ENCODE data around the gene CCDC93. TPM values are rescaled to one million over a fixed set of nuclear protein-coding genes. Genes with fewer than 3 reads are reported as not detected.

The CCDC93 gene
- total RNA-seq, 1 experiment from 2014 or later = 18.7 TPM

DNA sequence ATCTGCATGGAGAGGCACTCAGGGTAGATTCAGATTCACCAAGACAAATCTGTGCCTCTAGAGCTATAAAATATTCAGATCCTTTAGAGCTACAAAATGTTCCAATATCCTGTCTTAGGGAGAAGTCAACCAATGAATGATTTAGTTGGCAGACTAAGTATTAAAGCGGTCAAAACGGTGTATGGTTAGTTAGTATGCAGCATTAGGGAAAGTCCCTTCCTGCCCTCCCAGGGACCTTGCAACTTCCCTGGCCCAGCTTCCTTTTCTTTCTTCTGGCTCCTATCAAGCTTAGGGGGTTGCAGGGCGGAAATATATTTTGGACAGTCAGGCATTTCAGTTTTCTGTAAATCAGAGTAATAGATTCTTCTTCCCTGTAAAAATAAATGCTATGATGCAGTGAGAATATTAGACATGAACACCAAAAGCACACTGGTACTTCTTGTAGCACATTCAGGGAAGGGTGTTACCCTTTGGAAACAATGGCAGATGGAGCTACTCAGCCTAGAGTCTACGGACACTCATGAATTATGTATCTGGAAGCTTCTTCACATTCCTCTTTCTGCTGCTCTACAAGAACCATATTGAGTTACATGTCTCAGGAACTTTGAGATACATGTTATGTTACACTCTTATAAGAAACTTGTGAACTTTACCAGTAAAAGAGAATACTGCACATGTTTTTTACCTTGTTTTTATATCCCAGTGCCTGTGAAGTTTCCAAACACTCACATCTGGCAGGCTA, 45.7 kb downstream of the CCDC93 start (continued):
- TF ChIP-seq, protein P1, sequence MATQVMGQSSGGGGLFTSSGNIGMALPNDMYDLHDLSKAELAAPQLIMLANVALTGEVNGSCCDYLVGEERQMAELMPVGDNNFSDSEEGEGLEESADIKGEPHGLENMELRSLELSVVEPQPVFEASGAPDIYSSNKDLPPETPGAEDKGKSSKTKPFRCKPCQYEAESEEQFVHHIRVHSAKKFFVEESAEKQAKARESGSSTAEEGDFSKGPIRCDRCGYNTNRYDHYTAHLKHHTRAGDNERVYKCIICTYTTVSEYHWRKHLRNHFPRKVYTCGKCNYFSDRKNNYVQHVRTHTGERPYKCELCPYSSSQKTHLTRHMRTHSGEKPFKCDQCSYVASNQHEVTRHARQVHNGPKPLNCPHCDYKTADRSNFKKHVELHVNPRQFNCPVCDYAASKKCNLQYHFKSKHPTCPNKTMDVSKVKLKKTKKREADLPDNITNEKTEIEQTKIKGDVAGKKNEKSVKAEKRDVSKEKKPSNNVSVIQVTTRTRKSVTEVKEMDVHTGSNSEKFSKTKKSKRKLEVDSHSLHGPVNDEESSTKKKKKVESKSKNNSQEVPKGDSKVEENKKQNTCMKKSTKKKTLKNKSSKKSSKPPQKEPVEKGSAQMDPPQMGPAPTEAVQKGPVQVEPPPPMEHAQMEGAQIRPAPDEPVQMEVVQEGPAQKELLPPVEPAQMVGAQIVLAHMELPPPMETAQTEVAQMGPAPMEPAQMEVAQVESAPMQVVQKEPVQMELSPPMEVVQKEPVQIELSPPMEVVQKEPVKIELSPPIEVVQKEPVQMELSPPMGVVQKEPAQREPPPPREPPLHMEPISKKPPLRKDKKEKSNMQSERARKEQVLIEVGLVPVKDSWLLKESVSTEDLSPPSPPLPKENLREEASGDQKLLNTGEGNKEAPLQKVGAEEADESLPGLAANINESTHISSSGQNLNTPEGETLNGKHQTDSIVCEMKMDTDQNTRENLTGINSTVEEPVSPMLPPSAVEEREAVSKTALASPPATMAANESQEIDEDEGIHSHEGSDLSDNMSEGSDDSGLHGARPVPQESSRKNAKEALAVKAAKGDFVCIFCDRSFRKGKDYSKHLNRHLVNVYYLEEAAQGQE (IDR thresholded peaks at IDR 0.05; ENCODE audit: low read depth) = no peak
- TF ChIP-seq EZH2 (IDR thresholded peaks at IDR 0.05) (no peak), SRF (IDR thresholded peaks at IDR 0.05; ENCODE audit: low read depth) (no peak), TCF7L2 (IDR thresholded peaks at IDR 0.05; ENCODE audit: borderline replicate concordance, extremely low read depth, insufficient read depth, insufficient read length) (no peak), SP1 (IDR thresholded peaks at IDR 0.05; ENCODE audit: low read depth) (no peak), EZH2phosphoT487 (IDR thresholded peaks at IDR 0.05; ENCODE audit: borderline replicate concordance) (no peak)

GRCh38 chr2:117963446-117963845, 50.4 kb downstream of the CCDC93 start:
- H2AFZ ChIP-seq (ENCODE audit: low read depth, low read length, poor library complexity, severe bottlenecking) = no peak overlapping the region
- CTCF ChIA-PET = no interaction called here

More at GRCh38 chr2:117963446-117963845, 50.4 kb downstream of the CCDC93 start:
- intact Hi-C loops (cut with micrococcal nuclease) = no loop called here
- TF ChIP-seq, protein P2, sequence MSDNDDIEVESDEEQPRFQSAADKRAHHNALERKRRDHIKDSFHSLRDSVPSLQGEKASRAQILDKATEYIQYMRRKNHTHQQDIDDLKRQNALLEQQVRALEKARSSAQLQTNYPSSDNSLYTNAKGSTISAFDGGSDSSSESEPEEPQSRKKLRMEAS (IDR thresholded peaks at IDR 0.05) = no peak
- TF ChIP-seq CEBPB (IDR thresholded peaks at IDR 0.05; ENCODE audit: low read depth) = no peak
- TF ChIP-seq EGR1 (IDR thresholded peaks at IDR 0.05; ENCODE audit: low read depth) = no peak
- no peak for TF ChIP-seq SIN3A (IDR thresholded peaks at IDR 0.05; ENCODE audit: low read depth)
- TF ChIP-seq CTCF (IDR thresholded peaks at IDR 0.05 in 2 of 3, conservative IDR thresholded peaks at IDR 0.05 in 1 of 3; ENCODE audit: borderline replicate concordance in 1 of 3, insufficient read depth in 1 of 3, low read depth in 2 of 3, low read length in 2 of 3) = no peak
- TF ChIP-seq JUND (IDR thresholded peaks at IDR 0.05) = no peak
- no peak for TF ChIP-seq POLR2A (IDR thresholded peaks at IDR 0.05; ENCODE audit: borderline replicate concordance, extremely low read depth, insufficient read depth, insufficient read length)
- TF ChIP-seq EZH2 (IDR thresholded peaks at IDR 0.05) = no peak
- no peak for TF ChIP-seq YY1 (IDR thresholded peaks at IDR 0.05; ENCODE audit: extremely low read depth, insufficient replicate concordance, low read depth, low read length)
- TF ChIP-seq, protein P3, sequence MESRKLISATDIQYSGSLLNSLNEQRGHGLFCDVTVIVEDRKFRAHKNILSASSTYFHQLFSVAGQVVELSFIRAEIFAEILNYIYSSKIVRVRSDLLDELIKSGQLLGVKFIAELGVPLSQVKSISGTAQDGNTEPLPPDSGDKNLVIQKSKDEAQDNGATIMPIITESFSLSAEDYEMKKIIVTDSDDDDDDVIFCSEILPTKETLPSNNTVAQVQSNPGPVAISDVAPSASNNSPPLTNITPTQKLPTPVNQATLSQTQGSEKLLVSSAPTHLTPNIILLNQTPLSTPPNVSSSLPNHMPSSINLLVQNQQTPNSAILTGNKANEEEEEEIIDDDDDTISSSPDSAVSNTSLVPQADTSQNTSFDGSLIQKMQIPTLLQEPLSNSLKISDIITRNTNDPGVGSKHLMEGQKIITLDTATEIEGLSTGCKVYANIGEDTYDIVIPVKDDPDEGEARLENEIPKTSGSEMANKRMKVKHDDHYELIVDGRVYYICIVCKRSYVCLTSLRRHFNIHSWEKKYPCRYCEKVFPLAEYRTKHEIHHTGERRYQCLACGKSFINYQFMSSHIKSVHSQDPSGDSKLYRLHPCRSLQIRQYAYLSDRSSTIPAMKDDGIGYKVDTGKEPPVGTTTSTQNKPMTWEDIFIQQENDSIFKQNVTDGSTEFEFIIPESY (IDR thresholded peaks at IDR 0.05; ENCODE audit: extremely low read depth, insufficient replicate concordance, low read length) = no peak
- TF ChIP-seq, protein P4, sequence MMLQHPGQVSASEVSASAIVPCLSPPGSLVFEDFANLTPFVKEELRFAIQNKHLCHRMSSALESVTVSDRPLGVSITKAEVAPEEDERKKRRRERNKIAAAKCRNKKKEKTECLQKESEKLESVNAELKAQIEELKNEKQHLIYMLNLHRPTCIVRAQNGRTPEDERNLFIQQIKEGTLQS (IDR thresholded peaks at IDR 0.05) = no peak
- TF ChIP-seq TCF7L2 (IDR thresholded peaks at IDR 0.05; ENCODE audit: borderline replicate concordance, extremely low read depth, insufficient read depth, insufficient read length) = no peak
- Histone ChIP-seq H3K9me2 (ENCODE audit: insufficient read depth) (no peaks in the 10 kb centered on the region), H3K9me3 (ENCODE audit: control insufficient read depth in 1 of 2, insufficient read depth in 1 of 2, low read depth in 1 of 2, low read length in 2 of 2) (no peaks in the 10 kb centered on the region), H3K4me3 (replicated peaks in 1 of 2; ENCODE audit: low read depth in 1 of 2, low read length in 2 of 2) (no peak overlapping the region), H3K4me1 (ENCODE audit: control insufficient read depth in 1 of 2, insufficient read depth in 2 of 2, low read length in 2 of 2) (no peaks in the 10 kb centered on the region), H3K79me2 (ENCODE audit: insufficient read depth, low read length) (no peaks in the 10 kb centered on the region), H4K20me1 (ENCODE audit: insufficient read depth) (no peaks in the 10 kb centered on the region), H3K27ac (ENCODE audit: low read depth, low read length) (no peak overlapping the region), H3K27me3 (ENCODE audit: insufficient read depth, low read length) (no peaks in the 10 kb centered on the region), H3K9ac (ENCODE audit: low read length) (no peak overlapping the region), H3K4me2 (ENCODE audit: low read length) (no peak overlapping the region), H3K36me3 (ENCODE audit: control insufficient read depth in 1 of 2, insufficient read depth in 2 of 2, low read length in 2 of 2) (peaks cover 0 to 4% of the 10 kb centered on the region in 2 experiments; a peak in 1 of 4 replicates)
- DNase-seq (ENCODE audit: low read depth, low spot score) (no peak), ATAC-seq (no peak)
- RAD21 ChIA-PET (ENCODE audit: low non-redundant PET in 1 of 2, low total read pairs in 2 of 2, uncharacterized antibody in 2 of 2, unreplicated experiment in 2 of 2) = no interaction called here
- no TSS peak for BruUV-seq (replicated peaks)
- POLR2A ChIA-PET = no interaction called here
